ENCODE measurements around the gene SYT9.
A peak's percentile ranks its signal among the peaks of the same experiment; 100 is the strongest.

Gene SYT9

DNA sequence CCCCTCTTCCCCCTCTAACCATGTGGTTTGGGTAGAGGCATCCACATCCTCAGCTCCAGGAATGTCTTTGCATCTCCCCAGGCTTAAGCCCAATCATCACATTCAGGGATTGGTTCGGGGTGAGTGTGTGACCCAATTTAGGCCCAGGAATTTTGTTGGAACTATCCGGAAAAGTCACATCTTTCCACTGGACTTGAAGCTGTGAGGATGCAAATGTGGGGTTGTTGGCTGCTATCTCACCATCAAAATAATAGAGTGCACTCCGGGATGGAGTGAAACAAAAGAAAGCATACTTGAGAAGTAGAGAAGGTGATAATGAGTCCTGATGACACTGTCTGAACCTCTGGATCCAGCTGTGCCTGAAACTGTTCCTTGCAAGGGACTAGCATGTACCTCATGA is 199.8 kb downstream of the SYT9 start:
- FAIRE-seq, result no peak

DNA sequence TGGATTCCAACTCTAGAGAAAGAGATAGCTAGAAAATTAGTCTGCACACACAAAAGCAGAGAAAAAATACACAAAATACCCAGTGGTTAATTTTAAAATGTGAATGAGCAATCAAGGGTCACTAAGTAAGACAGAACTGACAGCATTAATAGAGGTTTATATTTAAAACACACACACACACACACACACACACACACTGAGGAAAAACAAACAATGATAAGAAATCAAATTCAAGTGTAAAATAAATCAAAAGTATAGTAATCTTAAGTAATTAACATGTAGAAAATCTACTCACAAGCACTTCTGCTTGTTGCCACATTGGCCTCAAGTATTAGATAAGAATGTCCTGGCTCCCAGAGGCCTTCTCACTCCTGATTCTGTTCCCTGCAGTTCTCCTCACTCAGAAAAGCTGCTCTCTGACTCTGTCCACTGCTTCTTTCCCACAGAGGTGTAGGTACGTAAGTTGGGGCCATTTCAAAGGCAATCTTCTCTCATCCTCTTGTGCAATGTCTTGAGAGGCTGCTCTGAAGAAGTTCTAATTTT is 200.3 kb downstream of the SYT9 start:
- FAIRE-seq, result no peak
- no peak for DNase-seq (ENCODE audit: insufficient read length)
- TF ChIP-seq TAF1 (IDR thresholded peaks at IDR 0.05; ENCODE audit: borderline replicate concordance, low read depth, low read length), result no peak
- TF ChIP-seq POLR2AphosphoS5 (IDR thresholded peaks at IDR 0.05; ENCODE audit: low read depth, low read length), result no peak
- TF ChIP-seq POLR2A (IDR thresholded peaks at IDR 0.05; ENCODE audit: low read depth, low read length), result no peak

More for the DNA sequence above, 199.8 kb downstream of the SYT9 start:
- TF ChIP-seq TAF1 (IDR thresholded peaks at IDR 0.05; ENCODE audit: borderline replicate concordance, low read depth, low read length), result no peak
- no peak for DNase-seq (ENCODE audit: insufficient read length)

DNA sequence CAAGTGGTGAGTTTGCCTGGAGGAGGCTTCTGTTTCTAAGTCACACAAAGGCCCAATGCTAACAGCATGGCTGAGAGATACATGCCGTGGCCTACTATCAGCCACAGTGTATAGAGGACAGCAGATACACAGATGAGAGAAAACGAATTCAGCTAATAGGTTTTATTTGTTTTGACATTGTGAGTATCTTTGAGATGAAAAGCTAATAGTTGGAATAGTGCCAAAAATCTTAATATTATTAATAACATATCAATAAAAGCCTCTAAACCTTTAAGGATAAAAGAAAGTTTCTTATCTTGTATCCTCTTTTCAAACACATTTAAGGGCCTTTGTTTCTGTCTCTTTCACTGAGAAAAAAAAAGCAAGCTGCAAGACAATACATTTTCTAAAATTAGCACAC is 203.2 kb downstream of the SYT9 start:
- DNase-seq (ENCODE audit: insufficient read length) (no peak), FAIRE-seq (no peak)
- TF ChIP-seq TAF1 (IDR thresholded peaks at IDR 0.05; ENCODE audit: borderline replicate concordance, low read depth, low read length) (no peak), POLR2A (IDR thresholded peaks at IDR 0.05; ENCODE audit: low read depth, low read length) (no peak), POLR2AphosphoS5 (IDR thresholded peaks at IDR 0.05; ENCODE audit: low read depth, low read length) (no peak)

GRCh38 chr11:7457211-7457610 is 205.5 kb downstream of the SYT9 start:
- DNase-seq (ENCODE audit: insufficient read length), result no peak
- TF ChIP-seq POLR2A (IDR thresholded peaks at IDR 0.05; ENCODE audit: low read depth, low read length), result no peak
- TF ChIP-seq POLR2AphosphoS5 (IDR thresholded peaks at IDR 0.05; ENCODE audit: low read depth, low read length), result no peak
- TF ChIP-seq TAF1 (IDR thresholded peaks at IDR 0.05; ENCODE audit: borderline replicate concordance, low read depth, low read length), result no peak
- FAIRE-seq, result no peak

- peak; percentile 61 for FAIRE-seq
- TF ChIP-seq POLR2AphosphoS5 (IDR thresholded peaks at IDR 0.05; ENCODE audit: low read depth, low read length), result no peak
- DNase-seq (ENCODE audit: insufficient read length), result no peak
These were observed 211.0 kb downstream of the SYT9 start for GRCh38 chr11:7462706-7463105.

- DNase-seq (ENCODE audit: insufficient read length) (no peak), FAIRE-seq (peak; percentile 73)
- TF ChIP-seq TAF1 (IDR thresholded peaks at IDR 0.05; ENCODE audit: borderline replicate concordance, low read depth, low read length) (no peak), POLR2A (IDR thresholded peaks at IDR 0.05; ENCODE audit: low read depth, low read length) (no peak), POLR2AphosphoS5 (IDR thresholded peaks at IDR 0.05; ENCODE audit: low read depth, low read length) (no peak)
These were observed 215.9 kb downstream of the SYT9 start for GRCh38 chr11:7467652-7468051.

- no peak for TF ChIP-seq TAF1 (IDR thresholded peaks at IDR 0.05; ENCODE audit: borderline replicate concordance, low read depth, low read length)
- TF ChIP-seq POLR2AphosphoS5 (IDR thresholded peaks at IDR 0.05; ENCODE audit: low read depth, low read length), result no peak
- no peak for TF ChIP-seq POLR2A (IDR thresholded peaks at IDR 0.05; ENCODE audit: low read depth, low read length)
- DNase-seq (ENCODE audit: insufficient read length) (no peak), FAIRE-seq (no peak)
These were observed 217.7 kb downstream of the SYT9 start for GRCh38 chr11:7469351-7469865.

DNA sequence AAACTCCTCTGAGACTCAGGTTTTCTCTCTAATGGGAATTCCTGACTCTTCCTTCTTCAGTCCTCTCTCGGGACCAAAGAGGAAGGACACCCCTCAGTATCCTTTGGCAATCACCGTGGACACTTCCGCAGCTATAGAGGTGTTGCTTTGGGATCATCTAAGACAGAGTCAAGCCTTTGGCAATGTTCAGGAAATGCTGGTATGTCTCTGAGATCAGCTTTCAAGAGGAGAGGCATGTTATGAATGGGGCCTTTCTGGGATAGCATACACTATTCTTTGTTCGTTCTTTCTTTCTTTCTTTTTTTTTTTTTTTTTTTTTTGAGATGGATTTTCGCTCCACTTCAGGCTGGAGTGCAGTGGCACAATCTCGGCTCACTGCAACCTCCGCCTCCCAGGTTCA is 219.4 kb downstream of the SYT9 start:
- no peak for TF ChIP-seq POLR2A (IDR thresholded peaks at IDR 0.05; ENCODE audit: low read depth, low read length)
- no peak for TF ChIP-seq TAF1 (IDR thresholded peaks at IDR 0.05; ENCODE audit: borderline replicate concordance, low read depth, low read length)
- TF ChIP-seq POLR2AphosphoS5 (IDR thresholded peaks at IDR 0.05; ENCODE audit: low read depth, low read length), result no peak
- FAIRE-seq (peak; percentile 77), DNase-seq (ENCODE audit: insufficient read length) (no peak)

- FAIRE-seq (peak; percentile 91), DNase-seq (ENCODE audit: insufficient read length) (no peak)
- no peak for TF ChIP-seq POLR2AphosphoS5 (IDR thresholded peaks at IDR 0.05; ENCODE audit: low read depth, low read length)
These were observed 222.0 kb downstream of the SYT9 start for GRCh38 chr11:7473717-7474116.

GRCh38 chr11:7480113-7480512 is 228.4 kb downstream of the SYT9 start:
- FAIRE-seq (no peak), DNase-seq (ENCODE audit: insufficient read length) (no peak)
- TF ChIP-seq TAF1 (IDR thresholded peaks at IDR 0.05; ENCODE audit: borderline replicate concordance, low read depth, low read length), result no peak
- TF ChIP-seq POLR2AphosphoS5 (IDR thresholded peaks at IDR 0.05; ENCODE audit: low read depth, low read length), result no peak
- TF ChIP-seq POLR2A (IDR thresholded peaks at IDR 0.05; ENCODE audit: low read depth, low read length), result no peak

- FAIRE-seq (no peak), DNase-seq (ENCODE audit: insufficient read length) (no peak)
- TF ChIP-seq POLR2A (IDR thresholded peaks at IDR 0.05; ENCODE audit: low read depth, low read length), result no peak
- no peak for TF ChIP-seq TAF1 (IDR thresholded peaks at IDR 0.05; ENCODE audit: borderline replicate concordance, low read depth, low read length)
- no peak for TF ChIP-seq POLR2AphosphoS5 (IDR thresholded peaks at IDR 0.05; ENCODE audit: low read depth, low read length)
These were observed 232.4 kb downstream of the SYT9 start for GRCh38 chr11:7484131-7484530.

DNA sequence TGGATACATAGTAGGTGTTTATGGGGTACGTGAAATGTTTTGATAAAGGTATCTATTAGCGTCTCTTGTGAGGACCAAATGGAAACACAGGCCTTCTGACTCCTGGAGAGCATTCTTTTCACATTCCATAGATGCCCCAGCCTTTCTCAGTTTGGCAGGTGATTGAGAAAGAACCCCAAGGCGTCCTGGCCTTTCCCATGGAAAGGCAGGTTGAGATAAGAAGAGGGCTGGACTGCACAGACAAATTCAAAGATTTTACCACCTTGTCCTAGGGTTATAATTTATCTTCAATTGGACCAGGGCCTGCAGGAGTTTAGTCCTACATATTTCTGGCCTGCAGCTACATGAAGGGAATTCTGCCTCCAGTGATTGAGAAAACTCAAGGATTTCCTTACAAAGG is 232.9 kb downstream of the SYT9 start:
- FAIRE-seq (no peak), DNase-seq (ENCODE audit: insufficient read length) (no peak)
- no peak for TF ChIP-seq POLR2A (IDR thresholded peaks at IDR 0.05; ENCODE audit: low read depth, low read length)
- TF ChIP-seq POLR2AphosphoS5 (IDR thresholded peaks at IDR 0.05; ENCODE audit: low read depth, low read length), result no peak
- TF ChIP-seq TAF1 (IDR thresholded peaks at IDR 0.05; ENCODE audit: borderline replicate concordance, low read depth, low read length), result no peak

All from GM12892 (cell line).